ENCODE measurements around the gene PRKCD.

DNA sequence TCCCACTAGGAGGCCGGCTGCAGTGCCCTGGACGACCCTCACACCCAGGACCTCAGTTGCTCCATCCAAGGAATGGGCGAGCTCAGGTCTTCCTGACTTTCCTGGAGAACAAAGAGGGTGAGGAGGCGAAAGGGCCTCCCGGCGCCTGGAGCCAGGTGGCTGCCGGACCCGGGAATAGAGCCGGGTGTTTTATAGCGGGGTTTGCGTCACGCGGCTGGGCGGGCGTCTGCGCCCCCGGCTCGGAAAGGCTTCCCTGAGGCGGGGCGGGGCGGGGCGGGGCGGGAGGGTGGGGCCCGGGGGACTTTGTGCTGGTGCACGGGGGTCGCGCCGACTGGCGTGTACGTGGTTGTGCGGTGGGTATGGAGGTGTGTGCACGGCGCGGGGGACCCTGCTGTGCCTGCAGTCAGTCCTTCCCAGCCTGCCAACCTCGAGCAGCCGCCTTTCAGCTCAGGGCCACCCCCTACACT lies 4.6 kb upstream of the PRKCD start:
- TF ChIP-seq, protein P1, sequence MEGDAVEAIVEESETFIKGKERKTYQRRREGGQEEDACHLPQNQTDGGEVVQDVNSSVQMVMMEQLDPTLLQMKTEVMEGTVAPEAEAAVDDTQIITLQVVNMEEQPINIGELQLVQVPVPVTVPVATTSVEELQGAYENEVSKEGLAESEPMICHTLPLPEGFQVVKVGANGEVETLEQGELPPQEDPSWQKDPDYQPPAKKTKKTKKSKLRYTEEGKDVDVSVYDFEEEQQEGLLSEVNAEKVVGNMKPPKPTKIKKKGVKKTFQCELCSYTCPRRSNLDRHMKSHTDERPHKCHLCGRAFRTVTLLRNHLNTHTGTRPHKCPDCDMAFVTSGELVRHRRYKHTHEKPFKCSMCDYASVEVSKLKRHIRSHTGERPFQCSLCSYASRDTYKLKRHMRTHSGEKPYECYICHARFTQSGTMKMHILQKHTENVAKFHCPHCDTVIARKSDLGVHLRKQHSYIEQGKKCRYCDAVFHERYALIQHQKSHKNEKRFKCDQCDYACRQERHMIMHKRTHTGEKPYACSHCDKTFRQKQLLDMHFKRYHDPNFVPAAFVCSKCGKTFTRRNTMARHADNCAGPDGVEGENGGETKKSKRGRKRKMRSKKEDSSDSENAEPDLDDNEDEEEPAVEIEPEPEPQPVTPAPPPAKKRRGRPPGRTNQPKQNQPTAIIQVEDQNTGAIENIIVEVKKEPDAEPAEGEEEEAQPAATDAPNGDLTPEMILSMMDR (IDR thresholded peaks at IDR 0.05): no peak
- no peak for TF ChIP-seq POLR2A (IDR thresholded peaks at IDR 0.05)
